HG02938 (cell line): ENCODE data around the gene B3GALNT2.
A peak's percentile ranks its signal among the peaks of the same experiment; 100 is the strongest.
"Not testable (repeated sequence)": the region's sequence is repeated elsewhere in the genome, so short reads cannot be mapped to it uniquely, and the experiment has no call there.

ENCODE experiments used
- ATAC-seq: cut with Tn5 transposase; IDR thresholded peaks from one replicate; pipeline ENCODE4 v1.9.1; 2021; ENCODE audit warnings: mild to moderate bottlenecking, moderate library complexity; ENCODE audit not compliant: unreplicated experiment

Gene B3GALNT2

DNA sequence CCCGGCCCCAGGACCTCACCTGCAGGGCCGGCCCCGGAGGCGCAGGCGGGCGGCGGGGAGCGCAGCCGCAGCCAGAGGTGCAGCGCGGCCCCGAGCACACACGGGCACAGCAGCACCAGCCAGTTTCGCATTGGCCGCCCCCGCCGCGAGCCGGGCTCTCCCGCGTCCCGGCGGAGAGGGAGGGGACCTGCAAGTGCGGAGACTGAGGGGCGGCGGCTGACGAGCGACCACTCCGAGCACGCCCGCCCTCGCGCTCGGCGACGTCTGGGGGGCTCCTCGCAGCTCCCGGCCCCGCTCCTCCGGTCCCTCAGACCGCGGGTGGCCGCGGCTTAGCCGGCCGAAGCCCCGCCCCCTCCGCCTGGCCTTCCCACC lies at the start of gene B3GALNT2:
Gene B3GALNT2 (minus strand): TSS at position 331 of the 372 bp plus-strand sequence. CDS start 200 bp downstream, at position 131.
- peak; percentile 38 for ATAC-seq

DNA sequence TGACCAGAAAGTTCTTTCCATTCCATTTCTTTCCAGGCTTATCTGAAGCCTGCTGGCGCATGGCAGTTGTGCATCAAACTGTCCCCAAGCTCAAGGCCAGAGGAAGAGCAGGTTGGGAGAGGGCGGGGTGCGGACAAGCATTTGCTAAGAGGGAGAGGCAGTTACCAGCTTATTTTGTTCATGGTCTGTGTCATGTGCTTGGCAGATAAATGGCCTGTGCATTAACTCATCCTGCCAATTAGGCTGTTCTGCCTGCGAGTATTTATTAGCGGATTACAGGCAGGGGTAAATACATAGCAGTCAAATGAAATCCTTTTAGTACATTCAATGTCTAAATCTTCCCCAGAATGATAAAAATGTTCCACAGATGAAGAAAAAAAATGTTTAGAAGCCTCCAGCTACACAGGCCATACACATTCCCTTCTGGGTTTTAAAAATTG lies 48.9 kb upstream of the B3GALNT2 start:
- no peak for ATAC-seq

DNA sequence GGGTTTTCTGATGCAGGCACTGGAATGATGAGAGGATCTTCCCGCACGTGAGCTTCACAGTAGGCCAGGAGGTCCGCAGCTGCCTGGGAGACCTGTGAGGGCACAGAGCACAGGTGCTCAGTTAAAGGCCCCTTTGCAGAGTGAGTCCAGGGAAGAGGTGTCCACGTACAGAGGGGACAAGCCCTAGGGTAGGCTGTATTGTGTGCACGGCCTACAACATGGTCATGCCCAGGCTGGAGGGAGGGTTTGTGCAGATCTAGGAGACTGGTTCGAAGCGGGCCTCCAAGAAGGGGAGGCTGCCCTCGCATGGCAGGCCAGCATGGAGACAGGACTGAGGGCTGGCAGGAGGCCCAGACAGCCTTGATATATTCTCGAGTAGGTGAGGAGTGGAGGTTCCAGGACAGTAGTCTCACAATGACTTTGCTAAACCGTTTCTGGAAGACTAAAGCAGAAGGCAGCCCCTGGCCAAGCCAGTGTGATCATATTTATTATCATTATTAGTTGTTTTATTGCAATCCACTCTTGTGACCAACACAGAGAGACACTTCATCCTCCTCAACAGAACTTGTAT lies 48.0 kb upstream of the B3GALNT2 start:
- no peak for ATAC-seq

DNA sequence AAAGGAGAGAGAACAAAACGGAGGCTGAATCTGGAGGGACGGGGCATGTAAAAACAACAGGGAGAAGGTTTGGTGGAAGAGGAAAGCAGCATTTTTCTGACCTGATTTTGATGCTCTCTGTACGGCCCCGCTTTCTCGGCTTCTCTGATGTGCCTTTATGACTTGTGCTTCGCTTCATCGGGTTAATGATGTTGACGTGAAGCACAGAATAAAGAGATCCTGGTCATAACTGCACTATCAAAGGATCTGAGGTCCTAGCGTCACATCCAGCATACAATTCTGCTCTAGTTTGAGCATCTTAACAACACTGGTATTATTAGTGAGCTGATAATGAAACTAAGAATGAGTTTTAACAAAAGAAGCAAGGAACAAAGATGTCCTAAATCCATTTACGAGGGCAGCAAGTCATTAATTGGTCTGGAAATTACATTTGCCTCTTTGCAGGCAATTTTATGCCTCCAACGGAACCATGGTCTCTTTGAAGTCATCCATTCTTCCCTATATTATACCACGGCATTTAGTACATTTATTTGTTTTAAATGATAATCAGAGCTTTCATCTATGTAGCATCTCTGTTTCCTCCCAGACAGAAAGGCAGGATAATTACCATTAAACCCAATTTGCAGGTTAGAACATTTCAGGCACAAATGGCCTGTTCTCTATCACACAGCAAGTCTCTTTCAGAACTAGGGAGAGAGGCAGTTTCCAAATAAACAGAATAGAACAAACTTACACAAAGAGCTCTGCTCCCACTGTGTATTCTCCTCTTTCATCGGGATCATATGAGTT lies 45.3 kb upstream of the B3GALNT2 start:
- ATAC-seq, result no peak

DNA sequence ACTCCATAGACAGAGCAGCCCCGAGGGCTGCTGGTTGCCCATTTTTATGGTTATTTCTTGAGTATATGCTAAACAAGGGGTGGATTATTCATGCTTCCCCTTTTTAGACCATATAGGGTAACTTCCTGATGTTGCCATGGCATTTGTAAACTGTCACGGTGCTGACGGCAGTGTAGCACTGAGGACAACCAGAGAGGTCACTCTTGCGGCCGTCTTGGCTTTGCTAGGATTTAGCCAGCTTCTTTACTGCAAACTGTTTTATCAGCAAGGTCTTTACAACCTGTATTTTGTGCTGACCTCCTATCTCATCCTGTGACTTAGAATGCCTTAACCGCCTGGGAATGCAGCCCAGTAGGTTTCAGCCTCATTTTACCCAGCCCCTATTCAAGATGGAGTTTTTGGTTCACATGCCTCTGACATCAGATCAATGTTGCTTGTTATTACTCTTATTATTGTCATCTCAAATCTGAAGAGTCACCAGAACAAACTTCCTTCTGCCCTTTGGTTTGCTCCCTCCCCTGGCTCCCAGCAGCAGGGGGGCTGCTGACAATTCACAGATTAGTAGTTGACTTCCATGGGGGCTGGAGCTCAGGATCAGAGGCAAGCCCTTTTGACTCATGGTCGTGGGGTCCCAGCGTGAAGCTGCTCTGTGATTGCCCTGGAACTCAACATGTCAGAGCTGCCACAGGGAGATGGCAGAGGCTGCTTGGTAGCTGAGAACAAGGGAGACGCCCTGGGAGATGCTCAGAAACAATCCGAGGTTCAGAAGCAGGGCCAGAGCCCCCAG lies 42.3 kb upstream of the B3GALNT2 start:
- not testable (repeated sequence) for ATAC-seq

DNA sequence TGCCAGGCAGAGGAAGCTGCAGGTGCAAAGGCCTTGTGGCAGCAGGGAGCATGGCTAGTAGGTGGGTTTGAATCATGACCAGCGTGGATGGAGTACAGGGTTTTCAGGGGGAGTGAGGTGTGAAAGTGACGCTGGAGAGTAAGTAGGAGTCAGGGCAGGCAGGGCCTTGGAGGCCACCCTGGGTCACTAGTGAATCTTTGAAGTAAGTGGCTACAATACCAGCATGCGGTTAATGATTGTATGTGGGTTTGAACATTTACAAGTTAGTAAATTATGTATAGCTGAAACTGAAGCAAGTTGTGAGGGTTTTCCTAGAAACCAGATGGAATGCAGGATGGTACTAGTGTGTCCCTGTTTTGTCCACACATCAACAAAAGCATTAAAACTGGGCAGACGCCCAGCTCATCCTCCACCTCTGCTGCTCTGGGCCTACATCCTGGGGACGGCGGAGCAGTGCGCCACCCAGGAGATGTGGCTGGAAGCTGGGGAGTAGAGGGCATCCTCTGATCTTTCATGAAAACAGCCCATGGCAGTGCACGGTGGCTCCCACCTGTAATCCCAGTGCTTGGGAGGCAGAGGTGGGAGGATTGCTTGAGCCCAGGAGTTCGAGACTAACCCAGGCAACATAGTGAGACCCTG lies 41.2 kb upstream of the B3GALNT2 start:
- ATAC-seq, result no peak

DNA sequence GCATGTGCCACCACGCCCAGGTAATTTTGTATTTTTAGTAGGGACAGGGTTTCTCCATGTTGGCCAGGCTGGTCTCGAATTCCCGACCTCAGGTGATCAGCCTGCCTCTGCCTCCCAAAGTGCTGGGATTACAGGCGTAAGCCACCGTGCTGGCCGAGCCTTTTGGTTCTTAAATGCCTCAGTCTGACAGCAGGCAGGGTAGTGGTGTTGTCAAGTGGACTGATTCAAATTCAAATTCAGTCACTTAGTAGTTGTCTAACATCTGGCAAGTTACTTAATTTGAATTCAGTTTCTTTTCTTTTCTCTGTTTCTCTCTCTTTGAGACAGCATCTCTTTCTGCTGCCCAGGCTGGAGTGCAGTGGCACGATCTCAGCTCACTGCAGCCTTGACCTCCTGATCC lies 38.6 kb upstream of the B3GALNT2 start:
- not testable (repeated sequence) for ATAC-seq

DNA sequence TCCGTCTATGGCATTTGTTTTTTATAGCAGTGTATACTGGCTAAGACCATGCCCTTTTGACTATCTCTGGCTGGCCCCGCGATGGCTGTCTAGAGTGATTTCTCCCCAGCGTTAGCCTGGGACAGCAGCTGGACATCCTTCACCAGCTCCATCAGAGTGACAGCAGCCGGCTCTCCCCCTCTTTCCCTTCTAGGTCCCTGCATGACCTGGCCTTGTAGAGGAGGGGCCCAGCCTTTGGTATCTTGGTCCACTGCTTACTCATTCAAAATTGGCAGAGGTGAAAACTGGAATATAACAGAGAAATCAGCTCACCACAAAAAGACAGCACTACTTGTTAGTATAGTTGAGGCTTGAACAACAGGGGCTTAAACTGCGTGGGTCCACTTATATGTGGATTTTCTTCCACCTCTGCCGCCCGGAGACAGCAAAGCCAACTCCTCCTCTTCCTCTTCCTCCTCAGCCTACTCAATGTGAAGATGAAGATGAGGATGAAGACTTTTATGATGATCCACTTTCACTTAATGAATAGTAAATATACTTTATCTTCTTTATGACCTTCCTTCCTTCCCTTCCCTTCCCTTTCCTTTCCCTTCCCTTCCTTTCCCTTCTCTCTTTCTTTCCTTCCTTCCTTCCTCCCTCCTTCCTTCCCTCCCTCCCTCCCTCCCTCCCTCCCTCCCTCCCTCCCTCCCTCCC lies 29.4 kb upstream of the B3GALNT2 start:
- no peak for ATAC-seq

DNA sequence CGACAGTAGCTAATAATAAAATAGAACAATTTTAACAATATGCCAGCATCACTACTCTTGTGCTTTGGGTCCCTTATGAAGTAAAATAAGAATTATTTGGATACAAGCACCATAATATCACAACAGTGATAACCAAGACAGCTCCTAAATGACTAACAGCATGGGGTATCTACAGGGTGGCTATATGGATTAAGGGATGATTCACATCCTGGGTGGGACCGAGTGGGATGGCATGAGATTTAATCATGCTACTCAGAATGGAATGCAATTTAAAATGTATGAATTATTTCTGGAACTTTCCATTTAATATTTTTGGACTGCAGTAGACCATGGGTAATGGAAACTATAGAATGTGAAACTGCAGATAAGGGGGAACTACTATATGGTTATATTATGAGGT lies 28.1 kb upstream of the B3GALNT2 start:
- ATAC-seq, result no peak

DNA sequence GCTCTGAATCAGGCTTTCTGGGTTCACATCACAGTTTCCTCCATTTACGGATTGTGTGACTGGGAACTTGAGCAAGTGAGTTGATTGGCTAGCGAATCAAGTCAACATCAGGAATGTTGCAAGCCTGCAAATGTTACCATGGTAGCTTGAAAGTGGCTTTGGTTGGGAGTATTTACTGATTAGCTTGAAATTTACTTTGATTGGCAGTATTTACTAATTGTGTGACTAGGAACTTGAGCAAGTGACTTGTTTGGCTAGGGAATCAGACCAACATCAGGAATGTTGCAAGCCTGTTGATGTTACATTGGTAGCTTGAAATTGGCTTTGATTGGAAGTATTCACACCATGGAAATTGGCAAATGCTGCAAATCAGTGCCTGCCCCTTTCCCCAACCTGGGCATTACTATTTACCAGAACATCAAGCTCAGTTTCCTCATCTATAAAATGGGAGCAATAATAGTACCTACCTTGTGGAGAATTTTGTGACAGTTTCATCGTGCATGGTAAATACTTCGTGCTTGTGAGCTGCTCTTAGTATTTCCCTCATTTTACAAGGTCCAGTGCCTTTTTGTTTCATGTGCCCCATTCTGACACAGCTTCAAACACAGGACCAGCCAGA lies 23.1 kb upstream of the B3GALNT2 start:
- no peak for ATAC-seq

DNA sequence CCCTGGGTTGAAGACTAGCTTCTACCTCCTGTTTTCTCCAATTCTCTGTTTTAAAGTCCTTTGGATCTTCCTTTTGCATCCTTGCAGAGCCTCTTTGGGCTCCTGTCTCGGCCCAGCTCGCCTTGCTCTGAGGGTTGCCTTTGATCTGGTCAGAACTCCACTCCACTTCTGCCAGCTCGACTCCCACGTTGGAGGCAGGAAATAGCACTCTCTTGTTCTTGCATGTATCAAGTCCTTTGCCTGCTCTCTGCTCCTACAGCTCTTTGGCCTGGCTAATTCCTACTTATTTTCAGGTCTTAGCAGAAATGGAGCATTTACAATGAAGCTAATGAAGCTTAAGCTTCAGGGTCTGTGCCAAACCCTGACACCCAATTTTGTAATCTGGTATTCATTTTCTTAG lies 21.1 kb upstream of the B3GALNT2 start:
- ATAC-seq, result no peak

DNA sequence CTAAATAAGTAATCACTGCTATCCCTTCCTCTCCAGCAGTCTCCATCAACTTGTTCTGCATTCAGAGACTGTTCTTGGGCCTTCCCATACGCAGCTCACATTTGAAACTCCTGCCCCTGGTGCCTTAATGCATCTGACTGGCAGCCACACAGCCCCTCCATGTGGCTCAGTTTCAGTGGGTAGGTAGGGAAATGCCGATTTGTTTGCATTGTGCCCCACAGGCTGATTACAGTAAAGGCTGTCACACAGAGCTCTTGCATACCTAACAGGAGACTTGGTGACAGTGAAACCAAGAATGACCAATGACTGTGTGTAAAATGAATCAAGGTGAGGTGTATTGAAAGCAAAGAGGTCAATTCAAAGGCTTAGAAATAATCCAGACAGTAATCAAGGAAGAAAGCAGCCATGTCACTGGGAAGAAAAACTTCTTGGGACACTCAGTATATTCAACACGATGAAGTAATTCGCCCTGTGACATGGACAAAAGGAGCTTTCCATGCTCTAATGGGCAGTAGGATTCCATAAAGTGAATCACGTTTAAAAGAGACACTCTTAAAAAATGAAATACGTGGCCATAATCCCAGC lies 12.7 kb upstream of the B3GALNT2 start:
- ATAC-seq, result no peak

DNA sequence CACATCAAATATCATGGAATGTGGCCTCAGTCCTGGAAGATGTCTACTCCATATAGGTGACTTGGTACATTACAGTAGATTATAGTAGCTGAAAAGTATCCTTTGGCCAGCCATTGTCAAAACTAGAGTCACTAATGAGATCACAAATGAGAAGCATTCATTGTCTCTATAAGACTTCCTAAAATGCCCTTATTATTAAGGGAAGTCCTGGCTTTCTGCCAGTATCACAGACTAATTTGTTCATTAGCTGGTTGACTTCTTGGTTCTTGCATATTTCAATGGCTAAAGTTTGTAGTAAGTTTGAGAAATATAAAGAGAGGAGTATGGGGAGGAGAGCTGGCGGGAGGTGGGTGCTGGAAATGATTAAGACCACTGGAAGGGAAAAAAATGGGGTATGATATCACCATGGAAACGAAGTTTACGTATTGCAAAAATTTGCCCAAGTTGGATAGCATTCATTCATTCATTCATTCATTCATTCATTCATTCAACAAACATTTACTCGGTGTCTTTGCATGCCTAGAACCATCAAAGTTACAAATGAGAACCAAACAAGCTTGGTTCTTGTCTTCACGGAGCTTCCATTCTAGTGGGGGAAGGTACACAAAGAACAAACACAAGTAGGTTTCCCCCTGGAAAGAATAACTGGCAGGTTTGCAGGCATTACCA lies 11.7 kb upstream of the B3GALNT2 start:
- ATAC-seq, result no peak

DNA sequence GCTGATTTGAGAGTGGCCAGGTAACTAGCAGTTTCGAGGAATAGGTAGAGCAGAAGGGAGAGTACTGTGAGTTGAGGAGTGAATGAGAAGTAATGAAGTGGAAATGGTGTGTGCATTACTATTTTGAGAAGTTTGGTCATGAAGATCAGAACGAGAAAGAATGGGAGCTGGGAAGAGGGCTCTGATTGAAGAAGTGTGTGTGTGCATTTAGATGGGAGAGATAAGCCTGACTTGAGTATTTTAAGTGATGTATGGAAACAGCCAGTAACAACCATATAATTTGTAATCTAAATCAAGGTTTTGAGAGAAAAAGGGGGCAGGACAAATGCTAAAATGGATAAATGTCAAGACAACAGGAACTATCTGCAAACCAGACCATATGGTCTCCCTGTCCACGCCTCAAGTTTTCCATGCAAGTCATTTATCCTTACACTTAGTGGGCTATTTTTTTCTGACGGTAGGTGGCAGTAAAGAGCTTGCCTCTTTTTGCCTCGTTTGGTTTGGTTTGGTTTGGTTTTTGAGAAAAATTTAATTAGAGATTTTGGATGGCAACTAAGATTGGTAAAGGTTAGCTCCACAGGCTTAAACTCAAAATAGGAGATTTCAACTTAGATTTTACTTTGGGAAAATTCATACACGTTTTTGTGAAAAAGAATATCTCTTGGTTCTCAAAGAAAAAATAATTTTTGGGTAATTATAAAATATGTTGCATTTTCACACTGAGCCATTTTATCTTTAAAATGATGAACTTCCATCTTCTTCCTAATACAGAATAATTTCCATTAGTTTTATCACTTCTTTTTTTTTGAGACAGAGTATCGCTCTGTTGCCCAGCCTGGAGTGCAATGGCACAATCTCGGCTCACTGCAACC lies 9.5 kb upstream of the B3GALNT2 start:
- no peak for ATAC-seq

DNA sequence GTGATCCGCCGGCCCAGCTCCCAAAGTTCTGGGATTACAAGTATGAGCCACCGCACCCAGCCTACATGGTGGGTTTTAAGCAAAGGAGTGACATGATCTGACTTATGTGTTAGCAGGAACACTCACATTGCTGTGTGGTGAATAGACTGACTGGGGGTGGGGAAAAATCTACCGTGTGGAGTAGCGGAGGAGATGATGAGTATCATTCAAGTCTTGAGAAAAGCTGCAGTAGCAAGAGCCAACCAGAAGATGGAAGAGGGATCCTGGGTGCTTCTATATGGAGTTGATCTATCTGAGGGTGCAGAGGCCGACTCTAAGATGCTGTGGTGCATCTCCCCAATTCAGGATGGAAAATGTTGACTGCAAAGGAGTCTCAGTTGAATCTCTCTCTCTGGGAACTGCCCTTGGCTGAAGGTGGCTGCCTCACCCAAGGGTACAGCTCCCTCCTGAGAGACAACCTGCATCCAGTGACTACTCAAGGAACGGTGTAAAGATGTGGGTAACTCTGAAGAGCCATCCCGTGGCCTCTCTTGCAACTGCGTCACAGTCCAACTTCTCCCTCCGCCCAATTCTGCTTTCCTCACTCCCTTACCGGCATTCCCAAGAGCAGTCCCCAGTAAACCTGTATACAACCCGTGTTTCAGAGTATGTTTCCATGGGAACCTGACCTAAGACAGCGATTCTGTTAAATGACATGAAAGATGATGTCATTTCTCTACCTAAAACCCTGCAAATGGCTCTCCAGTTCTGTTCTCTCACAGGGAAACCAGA lies 7.4 kb upstream of the B3GALNT2 start:
- ATAC-seq, result no peak

DNA sequence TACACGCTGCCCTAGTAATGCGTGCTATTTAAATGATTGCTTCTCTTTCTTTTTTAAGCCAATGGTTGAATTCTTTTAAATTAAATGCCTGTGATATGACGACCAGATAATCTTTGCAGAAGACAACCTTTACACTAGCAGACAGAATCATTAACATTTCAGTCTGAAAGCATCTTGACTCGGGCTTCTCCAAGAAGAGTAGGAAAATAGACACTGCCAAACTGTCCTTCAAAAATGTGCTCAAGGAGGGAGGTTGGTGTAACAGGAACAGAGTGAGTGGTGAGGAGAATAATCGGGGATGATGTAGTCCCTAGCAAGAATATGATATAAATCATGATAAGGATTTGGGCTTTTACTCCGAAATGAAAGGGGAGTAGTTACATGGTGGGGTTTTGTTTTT lies 6.6 kb upstream of the B3GALNT2 start:
- no peak for ATAC-seq

DNA sequence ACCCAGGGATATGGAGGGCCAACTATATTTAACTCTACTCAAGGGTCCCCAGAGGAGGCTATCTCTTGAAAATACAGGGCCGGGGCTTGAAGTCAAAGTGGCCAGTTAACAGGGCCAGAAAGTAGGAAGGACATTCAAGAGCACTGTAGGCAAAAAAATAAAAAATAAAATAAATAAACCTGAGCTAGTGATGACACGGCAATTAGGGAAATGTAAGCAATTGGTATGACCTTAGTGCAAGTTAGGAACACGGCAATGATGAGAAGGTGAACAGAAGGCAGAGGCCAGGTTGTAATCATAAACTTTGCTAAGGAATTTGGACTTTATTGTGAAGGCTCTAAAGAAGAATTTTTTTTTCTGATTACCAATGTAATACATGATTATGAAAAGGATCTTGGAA lies 3.4 kb upstream of the B3GALNT2 start:
- ATAC-seq, result no peak
